NK-92 treated with Interleukin-12 subunit alpha and Interleukin-12 subunit beta, amount 100 ng/mL, for 24 hours (cell line): ENCODE results near the gene NANOS3.

Experiments used
- DNase-seq: peaks from one replicate; lab custom pipeline; 2025; lab: John Stamatoyannopoulos, UW

NANOS3 gene

GRCh38 chr19:13864667-13865570, 12.0 kb upstream of the NANOS3 start:
- DNase-seq = no peak

- no peak for DNase-seq
These were observed 11.1 kb upstream of the NANOS3 start for GRCh38 chr19:13865571-13866462.

GRCh38 chr19:13866463-13867046, 10.4 kb upstream of the NANOS3 start:
- DNase-seq = no peak

- no peak for DNase-seq
These were observed 8.3 kb upstream of the NANOS3 start for GRCh38 chr19:13868663-13869062.

- DNase-seq = no peak
These were observed 7.7 kb upstream of the NANOS3 start for GRCh38 chr19:13869281-13869680.

GRCh38 chr19:13870873-13871272, 6.1 kb upstream of the NANOS3 start:
- DNase-seq = no peak

- no peak for DNase-seq
These were observed 4.6 kb upstream of the NANOS3 start for GRCh38 chr19:13872339-13872694.

- no peak for DNase-seq
These were observed 4.1 kb upstream of the NANOS3 start for GRCh38 chr19:13872695-13873389.

GRCh38 chr19:13873834-13874515, 3.0 kb upstream of the NANOS3 start:
- no peak for DNase-seq

GRCh38 chr19:13875824-13876223, 1.1 kb upstream of the NANOS3 start:
- DNase-seq = no peak

GRCh38 chr19:13877303-13877702, 369 bp downstream of the NANOS3 start:
- DNase-seq = no peak

- peak; percentile 94 for DNase-seq
These were observed 3.4 kb downstream of the NANOS3 start for GRCh38 chr19:13880059-13881043.

GRCh38 chr19:13881251-13881691, 4.3 kb downstream of the NANOS3 start:
- no peak for DNase-seq

GRCh38 chr19:13881692-13882418, 4.9 kb downstream of the NANOS3 start:
- no peak for DNase-seq

- DNase-seq = no peak
These were observed 5.5 kb downstream of the NANOS3 start for GRCh38 chr19:13882419-13882795.

GRCh38 chr19:13882836-13883235, 5.9 kb downstream of the NANOS3 start:
- no peak for DNase-seq

GRCh38 chr19:13883516-13884064, 6.7 kb downstream of the NANOS3 start:
- no peak for DNase-seq

GRCh38 chr19:13884726-13885591, 8.0 kb downstream of the NANOS3 start:
- DNase-seq = no peak
